Muscle of arm (tissue), 12 donors: ENCODE measurements around the gene UNC5A. TPM values are rescaled to one million over a fixed set of nuclear protein-coding genes. Genes with fewer than 3 reads are reported as not detected.

Source experiments
- DNase-seq: peaks from one replicate; pipeline ENCODE4 v3.0.0-alpha.2; 2013
- polyA plus RNA-seq, 12 donors: library from polyadenylated mRNA; unstranded; fragments of 120-200 nt; gene quantifications; one replicate each; pipeline ENCODE4 v1.2.1, GENCODE V29; 2013; ENCODE audit not compliant: insufficient read length in 12 of 12

The UNC5A gene
- polyA plus RNA-seq, 12 donors, result 0.67 to 1.8 (median 1.3) TPM; not detected in 2

DNA sequence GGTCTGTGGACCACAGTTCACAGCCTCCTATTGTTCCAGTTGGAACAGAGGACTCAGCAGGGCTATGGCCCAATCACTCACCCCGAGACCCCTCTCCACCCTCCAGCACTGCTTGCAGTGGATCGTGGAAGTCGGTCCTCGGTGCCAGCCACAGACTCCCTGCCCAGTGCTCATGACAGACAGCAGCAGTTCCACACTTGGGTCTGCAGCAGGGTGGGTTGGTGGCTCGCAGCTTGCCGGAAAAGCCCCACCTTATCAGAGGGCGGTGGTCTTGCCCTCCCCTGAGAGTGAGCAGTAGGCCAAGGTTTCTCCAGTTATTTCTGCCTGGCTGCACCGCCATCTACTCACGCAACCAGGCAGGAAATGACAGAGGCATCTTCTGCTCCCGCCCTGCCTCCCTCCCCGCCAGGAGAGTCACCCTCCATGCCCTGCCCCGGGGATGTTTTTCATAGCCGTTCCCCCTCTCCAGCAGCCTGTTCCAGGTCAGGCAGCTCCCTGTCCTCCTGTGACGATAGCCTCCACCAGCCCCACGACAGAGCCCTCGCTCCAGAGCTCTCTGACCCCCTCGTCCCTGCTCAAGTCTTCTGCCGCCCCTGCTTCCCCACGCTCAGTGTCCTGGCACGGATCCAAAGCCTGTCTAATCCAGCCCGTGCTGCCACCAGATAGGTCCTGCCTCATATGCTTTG lies 34.5 kb downstream of the UNC5A start:
- DNase-seq, result no peak

DNA sequence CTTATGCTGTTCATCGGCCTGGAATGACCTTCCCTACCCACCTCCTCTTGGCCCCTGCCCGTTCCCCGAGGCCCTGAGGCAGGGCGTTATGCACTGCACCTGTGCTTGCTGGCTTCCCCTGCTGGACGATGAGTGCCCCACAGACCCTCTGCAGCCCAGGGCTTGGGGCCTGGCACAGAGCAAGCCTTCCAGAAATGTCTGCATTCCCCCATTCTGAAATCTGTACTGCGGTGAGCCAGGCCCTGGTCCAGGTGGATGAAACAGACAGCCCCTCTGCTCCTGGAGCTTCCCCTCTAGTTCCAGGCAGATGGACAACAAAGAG lies 35.0 kb downstream of the UNC5A start:
- DNase-seq, result no peak

DNA sequence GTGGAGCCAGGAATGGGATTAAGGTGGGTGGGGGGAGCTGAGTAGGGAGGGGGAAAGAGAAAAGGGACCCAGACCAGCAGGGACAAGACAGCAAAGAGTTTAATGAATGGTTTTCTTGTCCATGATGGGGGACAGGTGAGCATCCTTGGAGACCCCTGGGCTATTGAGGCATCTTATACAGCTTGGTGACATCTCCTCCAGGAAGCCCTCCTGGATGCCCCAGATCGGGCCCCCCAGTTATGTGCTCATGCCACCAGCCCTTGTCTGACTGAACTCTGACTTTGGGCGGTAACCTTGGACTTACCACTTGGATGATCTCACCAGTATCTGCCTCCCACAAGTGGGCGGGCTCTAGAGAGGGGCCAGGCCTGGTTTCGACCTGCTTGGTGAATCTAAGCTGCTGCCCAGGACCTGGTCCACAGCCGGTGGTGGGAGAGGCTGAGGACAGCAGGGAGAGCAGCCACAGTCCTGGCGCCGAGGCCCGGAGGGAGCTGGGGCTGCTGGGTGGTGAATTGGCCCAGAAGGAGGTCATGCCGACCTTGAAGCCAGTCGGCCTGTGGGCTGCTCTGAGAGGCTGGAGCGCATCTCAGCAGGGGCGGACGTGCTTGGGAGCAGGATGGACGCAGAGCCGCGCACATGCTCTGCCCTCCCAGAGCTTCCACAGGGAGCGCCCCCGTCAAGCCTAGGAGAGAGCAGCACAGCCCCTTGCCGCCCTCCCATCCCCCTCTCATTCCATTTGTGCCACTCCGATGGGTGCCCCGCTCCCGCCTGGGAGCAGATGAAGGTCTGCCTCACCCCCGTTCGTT lies 36.2 kb downstream of the UNC5A start:
- no peak for DNase-seq

DNA sequence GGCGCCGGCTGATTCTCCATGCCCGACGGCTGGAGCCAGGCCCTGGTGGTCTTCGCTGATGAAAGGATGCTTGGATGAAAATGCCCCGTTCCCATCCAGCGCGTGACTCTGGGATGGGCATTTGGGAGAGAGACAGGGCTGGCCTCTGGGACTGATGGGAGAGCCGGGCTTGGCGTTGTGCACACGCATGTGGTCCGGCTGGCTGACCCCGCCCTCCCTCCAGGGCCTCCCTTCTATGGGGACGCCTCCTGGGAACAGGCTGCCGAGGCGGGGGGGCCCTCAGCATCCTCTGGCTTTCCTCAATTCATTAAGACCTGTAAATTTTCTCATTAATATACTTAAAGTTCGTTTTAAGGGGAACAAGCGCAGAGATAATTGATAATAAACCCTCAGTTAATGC lies 36.8 kb downstream of the UNC5A start:
- no peak for DNase-seq

DNA sequence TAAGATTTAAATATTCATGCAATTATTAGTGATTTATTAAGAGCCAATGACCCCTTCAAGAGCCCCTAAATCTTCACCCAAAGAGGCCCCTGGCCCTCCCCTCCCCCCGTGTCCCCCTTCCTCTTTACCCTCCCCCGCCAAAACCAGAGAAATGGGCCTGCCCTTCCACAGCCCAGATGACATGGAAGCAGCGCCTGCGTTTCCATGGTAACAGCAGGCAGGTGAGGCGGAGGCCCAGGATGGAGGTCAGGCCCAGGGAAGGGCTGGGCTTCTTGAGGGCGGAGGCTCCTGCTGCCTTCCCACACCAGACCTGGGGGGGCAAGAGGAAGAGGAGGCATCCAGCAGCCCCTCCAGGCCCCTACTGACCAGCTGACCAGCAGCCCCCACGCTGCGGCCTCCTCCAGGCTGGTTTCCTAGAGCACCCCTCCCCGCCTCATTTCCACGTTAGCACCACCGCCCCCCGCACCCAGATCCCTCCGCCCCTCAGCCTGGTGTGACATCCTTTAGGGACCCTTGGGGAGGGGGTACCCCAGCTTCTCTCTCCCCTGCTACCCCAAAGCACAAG lies 37.4 kb downstream of the UNC5A start:
- no peak for DNase-seq

DNA sequence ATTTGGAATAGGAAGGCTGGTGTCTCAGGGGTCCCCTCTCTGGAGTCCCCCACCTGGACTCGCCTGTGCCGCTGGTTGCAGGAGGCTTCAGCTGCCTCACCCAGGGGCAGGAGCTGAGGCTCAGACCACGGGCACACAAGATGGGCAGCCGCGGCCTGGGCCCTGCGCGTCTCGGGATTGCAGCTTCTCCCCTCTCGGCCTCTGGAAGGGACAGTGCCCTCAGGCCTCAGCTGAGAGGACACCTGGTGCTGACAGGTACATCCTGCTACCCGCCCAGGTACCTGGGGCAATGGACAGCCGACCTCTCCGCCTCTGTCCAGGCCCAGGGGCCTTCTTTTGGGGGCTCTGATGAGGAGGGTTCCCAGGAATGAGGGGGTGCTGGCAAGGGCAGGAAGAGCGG lies 38.3 kb downstream of the UNC5A start:
- DNase-seq, result no peak

DNA sequence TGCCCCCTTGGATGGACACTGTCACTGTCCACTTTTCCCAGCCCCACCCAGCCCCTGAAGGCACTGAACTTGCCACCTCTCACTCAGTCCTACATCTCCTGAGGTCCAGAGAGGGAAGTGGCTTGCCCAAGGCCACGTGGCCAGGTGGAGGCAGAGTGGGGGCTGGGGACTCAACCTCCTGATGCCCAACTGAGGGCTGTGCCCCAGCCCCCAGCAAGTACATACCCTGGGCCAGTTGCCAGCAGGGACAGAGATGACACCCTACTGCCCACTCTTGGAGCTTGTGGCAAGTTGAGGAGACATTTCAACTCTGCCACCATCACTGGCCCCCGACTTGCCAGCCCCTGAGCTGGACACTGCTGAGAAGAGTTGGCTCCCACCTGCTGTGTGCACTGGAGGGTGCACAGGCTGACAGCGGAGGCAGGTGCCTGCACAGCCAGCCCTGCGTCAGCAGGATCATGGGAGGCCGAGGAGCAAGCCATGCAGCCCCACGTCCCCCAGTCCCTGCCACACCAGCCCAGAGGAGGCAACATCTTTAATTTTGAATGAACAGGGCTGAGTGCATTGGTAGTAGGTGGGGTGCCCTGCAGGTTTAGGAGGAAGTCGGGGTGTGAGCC lies 39.4 kb downstream of the UNC5A start:
- no peak for DNase-seq

DNA sequence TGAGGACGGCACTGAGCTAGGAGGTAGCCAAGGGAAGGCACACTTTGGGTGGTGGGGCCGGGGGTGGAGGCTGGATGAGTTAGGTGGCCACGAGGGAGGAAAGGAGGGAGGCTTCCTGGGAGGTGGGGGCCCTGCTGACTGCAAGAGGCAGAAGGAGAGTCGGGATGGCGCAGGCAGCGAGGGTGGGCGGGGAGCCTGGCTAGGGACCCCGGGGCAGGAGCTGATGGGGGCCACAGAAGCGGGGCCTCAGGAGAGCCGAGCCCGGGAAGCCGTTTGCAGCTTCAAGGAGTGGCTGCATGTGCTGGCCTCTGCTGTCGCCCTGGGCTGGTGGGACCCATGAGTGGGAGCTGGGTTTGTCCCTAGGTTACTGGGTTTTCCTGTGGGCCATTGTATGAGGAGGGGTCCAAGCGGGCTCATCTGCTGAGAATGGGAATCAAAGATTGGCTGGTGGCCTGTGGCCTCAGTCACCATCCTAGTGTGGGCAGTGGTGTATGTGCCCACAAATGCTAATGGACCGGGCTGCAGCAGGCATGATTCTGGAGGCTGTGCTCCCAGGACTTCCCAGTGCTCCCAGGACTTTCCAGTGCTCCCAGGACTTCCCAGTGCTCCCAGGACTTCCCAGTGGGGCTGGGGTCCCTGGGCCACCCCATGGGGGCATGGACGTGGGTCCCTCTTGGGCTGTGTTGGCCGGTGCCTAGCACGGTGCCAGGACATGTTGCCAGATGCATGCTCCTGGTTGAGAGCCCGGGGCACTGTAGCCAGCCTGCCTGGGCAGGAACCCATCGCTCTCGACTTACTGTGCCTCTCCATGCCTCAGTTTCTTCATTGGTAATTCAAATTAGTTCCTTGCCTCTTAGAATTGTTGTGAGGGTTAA lies 40.2 kb downstream of the UNC5A start:
- no peak for DNase-seq

DNA sequence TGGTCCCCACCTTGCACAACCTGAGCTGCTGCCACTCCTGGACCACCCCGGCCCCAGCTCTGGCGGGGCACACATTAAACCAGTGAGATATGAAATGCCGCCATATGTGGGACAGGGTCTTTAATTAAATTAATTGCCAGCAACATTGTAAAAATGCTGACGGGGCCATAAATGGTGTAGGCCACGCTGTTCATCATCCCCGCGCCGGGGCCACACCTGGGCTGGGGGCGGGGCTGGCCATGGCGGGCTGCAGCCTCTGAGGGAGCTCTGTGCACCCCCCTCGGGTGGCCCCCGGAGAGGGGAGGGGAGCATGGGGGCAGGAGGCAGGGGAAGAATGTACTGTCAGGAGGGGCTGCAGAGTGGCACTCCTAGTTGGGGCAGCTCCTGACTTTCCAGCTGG lies 41.0 kb downstream of the UNC5A start:
- no peak for DNase-seq

DNA sequence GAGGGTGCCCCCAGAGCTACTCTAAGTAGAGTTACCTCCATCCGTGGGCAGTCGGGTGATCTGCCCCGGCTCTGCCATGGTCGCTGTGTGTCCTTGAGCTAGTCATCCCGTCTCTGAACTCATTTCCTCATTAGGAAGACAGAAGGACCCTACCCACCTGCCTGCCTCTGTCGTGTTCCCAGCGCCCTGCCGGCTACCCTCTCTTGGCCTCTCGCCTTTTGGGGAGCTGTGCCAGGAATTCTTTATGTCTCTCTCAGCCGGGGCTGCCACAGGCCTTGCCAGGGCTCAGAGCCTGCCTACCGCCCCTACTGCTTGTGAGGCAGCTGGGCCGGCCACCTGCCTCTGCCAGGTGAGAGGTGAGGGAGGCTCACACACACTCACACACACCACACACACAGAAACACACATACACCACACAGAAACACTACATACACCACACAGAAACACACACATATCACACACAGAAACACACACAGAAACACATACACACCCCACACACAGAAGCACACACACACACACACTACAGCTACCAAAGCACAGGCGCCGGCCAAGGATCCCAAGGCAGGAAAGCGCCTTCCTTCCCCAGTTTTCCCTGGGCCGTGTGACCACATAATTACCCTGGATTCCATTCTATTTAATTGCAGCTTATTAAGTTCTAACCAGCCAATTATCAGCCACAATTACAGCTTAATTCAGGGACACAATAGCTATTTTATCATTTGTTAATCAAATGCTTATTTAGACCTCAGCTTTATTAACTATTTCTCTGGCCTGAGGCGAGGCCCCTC lies 41.7 kb downstream of the UNC5A start:
- DNase-seq, result no peak

DNA sequence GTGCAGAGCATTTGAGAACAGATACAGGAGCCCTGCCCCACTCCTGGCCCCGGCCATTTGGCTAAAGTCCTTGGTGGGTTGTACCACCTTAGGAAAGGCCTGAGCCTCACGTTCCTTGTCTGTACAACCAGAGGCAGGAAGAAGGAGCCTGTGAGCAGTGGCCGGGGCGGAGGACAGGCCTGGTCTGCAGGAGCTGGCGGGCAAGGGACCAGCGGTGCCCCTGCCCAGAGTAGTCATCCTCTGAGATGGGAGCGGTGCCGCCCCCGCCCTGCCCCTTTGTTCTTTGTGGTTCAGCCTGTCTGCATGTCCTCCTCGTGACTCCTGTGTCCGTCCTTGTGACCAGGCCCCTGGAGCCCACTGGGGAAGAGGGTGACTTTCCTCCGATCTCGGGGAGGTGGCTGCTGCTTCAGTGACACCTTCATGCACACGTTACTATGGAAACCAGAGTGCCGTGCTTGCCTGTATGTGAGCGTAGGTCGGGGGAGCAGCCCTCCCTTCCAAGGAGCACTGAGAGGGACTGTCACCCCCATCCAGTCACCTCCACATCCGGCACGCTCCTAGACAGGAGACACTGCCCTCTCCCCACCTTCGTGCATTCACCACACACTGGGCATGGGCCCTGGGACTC lies 42.9 kb downstream of the UNC5A start:
- no peak for DNase-seq

DNA sequence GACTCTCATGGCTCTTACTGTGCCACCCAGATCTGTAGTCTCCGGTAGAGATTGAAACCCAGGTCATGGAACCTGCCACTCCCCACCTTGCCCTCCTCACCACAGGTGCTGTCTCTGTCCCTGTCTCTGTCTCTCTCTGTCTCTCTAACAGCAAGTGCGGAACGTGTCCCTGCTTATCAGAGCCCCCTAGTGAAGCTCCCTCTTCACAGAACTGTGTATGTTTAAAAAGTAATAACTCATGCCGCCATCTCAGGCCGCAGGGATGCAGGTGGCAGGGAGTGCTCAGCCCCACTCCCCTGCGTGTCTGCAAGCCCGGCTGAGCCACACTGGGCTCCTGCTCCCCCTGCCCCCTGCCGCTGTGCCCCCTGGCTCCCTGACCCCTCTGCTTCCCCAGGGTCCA lies 43.8 kb downstream of the UNC5A start:
- no peak for DNase-seq

DNA sequence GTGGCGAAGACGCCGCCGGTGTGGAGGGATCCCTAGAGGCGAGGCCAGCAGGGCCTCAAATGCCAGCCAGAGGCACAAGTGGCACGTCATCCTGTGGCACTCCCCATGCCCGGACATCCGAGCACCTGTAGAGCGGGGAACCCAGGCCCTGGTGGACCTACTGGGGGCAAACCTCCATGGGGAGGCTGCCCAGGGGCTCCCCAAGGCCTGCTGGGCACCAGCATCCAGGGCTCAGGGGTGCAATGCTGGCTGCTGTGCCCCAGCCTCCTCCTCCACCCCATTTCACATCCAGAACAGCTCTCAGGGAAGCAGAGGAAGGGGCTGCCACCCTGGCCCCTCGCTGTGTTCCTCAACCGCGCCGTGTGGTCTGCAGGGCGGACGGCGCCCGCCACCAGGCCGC lies 45.2 kb downstream of the UNC5A start:
- no peak for DNase-seq

DNA sequence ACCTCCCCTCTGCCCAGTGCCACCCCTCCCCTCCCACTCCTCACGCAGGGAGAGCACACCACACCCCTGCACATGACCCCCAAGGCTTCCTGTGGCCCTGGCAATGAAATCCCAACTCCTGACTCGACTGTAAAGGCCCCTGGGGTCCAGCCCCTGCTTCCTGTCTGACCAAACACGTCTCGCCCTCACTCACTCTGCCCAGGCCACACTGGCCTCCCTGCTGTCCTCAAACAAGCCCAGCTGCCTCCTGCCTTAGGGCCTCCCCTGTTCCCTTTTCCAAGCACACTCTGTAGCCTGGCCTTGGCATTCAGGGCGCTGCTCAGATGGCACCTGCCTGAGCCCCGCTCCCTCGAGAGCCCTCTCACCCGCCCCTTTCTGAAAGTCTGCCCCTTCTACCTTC lies 46.4 kb downstream of the UNC5A start:
- no peak for DNase-seq

DNA sequence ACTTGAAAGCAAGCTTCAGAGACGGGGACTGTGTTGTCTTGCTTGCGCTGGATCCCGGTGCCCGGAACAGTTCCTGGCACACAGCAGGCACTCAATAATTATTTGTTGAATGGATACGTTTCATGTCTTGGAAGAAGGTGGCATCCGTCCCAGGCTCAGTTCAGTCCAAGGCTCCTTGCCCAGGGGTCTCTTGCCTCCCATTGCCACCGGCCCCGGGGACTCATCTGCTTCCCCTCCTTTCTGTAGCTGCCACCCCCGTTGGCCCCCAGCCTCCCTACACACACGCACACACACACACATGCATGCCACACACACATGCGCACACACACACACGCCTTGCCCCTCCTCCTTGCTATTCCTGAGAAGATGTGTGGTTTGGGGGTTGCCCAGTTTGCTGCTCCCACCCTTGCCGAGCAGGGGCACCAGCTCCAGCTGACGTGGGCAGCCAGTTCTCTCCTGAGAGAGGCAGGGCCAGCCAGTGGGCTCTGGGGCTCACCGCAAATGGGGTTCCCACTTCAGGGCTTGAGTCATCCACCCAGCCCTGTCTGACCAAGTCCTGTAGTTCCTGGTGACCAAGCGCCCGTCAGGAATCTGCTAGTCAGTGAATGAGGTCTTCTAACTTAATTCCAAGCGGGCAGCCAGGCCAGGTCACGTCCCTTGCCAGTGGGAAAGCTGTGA lies 47.0 kb downstream of the UNC5A start:
- no peak for DNase-seq

DNA sequence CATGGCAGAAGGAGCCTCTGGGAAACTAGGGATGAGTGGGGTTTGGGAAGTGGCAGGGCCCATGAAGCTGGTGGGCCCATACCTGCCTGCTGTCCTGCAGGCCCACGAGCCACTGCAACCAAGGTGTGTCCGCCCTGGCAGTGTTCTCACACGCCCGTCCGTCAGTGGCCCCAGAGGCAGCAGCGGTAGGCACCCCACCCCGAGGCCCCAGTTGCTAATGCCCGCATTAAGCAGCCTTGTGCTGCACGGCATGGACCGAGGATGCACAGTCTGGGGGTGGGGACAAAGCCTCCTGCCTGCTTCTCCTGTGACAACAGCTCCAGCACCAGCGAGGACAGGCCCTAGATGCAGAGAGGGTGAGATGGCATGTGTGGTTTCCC lies 47.5 kb downstream of the UNC5A start:
- DNase-seq, result no peak

DNA sequence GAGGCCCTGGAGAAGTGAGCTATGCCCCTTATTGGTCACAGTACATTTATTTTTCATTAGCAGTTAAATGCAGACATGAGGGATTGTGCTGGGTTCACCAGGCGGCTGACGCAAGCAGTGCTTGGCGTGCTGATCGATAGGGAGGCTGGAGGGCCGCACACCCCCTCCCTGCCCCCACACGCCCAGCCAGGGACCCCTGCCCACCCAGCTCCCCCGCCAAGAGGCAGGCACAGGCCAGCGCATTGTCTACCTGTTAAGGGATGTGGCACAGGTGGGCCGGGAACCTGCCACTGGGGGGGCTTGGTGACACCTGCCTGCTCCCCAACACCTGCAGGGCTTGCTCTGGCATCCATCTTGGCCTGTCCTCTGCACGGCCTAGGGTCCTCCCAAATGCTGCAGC lies 49.6 kb downstream of the UNC5A start:
- no peak for DNase-seq

DNA sequence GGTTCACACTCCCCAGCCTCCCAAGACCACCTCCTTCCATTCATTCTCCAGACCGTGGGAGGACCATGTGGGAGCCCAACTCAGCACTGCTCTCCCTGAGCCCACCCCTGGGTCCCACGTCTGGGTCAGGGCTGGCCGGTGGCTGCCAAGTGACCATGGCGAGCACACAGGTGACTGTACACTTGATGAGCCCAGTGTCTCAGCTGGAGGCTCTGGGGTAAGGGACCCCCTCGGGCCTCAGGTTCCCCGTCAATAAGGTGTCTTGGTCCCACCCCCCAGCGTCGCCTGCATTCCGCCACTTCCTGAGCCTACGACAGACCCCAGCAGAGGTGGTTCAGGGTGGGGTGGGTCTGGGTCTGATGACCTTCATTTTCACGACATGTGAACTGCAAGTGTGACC lies 50.0 kb downstream of the UNC5A start:
- no peak for DNase-seq

DNA sequence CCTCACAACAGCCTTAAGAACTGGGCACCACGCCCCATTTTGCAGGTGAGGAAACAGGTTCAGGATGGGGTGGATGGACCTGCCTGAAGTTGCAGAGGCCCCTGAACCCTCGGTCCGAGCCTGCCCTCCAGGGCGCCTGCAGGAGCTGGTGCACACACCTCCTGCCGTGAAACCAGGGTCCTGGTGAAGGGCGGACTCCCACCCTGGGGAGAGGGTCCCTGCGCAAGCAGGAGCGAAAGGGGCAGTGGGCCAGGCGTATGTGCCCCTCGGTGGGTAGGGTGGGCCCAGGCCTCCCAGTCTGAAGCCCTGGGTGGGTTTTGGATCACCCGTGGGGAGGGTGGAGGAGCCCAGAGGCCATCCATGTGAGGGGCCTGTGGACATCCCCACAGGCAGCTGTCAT lies 50.9 kb downstream of the UNC5A start:
- DNase-seq, result no peak

DNA sequence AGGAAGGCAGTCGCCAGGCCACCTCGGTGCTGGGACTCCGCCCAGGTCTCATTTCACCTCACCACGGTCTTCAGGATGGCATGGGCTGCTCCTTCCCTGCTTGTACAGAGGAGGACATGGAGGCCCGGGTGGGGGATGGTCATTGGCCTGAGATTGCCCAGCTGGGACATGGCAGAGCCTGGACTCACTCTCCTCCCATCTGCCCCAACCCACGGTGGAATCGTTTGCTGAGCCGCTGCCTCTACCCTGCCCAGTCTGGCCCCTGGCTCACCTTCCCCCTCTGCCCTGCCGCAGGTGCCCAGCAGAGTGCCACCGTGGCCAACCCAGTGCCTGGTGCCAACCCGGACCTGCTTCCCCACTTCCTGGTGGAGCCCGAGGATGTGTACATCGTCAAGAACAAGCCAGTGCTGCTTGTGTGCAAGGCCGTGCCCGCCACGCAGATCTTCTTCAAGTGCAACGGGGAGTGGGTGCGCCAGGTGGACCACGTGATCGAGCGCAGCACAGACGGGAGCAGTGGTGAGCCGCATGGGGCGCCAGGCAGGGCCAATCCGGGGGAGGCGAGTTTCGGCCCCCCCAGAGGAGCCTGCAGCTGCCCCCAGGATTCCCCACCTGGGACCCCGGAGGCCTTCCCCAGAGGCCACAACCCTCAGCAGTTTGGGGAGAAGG lies 52.1 kb downstream of the UNC5A start:
- DNase-seq, result no peak
